HG03354 (cell line): ENCODE data around the gene CNIH2.

Experiments used
- ATAC-seq: cut with Tn5 transposase; IDR thresholded peaks from one replicate; pipeline ENCODE4 v1.9.1; 2021; ENCODE audit warnings: mild to moderate bottlenecking; ENCODE audit not compliant: unreplicated experiment, poor library complexity, severe bottlenecking

Gene CNIH2

GRCh38 chr11:66325263-66325671 is 47.3 kb downstream of the CNIH2 start:
- ATAC-seq, result no peak

GRCh38 chr11:66326261-66327111 is 48.5 kb downstream of the CNIH2 start:
- ATAC-seq, result no peak

GRCh38 chr11:66327171-66328030 is 49.4 kb downstream of the CNIH2 start:
- no peak for ATAC-seq

DNA sequence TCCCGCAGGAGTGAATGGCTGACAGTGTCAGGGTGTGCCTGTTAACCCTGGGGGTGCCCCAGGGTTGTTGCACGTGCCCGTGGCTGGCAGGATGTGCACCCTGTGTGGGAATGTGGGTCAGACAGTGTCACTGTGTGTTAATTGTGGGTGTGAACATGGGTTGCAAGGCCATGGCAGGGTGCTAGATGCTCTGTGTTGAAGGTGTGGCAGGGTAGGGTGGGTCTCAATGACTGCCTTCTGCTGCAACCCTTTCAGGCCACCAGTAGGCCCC is 50.0 kb downstream of the CNIH2 start:
- no peak for ATAC-seq

DNA sequence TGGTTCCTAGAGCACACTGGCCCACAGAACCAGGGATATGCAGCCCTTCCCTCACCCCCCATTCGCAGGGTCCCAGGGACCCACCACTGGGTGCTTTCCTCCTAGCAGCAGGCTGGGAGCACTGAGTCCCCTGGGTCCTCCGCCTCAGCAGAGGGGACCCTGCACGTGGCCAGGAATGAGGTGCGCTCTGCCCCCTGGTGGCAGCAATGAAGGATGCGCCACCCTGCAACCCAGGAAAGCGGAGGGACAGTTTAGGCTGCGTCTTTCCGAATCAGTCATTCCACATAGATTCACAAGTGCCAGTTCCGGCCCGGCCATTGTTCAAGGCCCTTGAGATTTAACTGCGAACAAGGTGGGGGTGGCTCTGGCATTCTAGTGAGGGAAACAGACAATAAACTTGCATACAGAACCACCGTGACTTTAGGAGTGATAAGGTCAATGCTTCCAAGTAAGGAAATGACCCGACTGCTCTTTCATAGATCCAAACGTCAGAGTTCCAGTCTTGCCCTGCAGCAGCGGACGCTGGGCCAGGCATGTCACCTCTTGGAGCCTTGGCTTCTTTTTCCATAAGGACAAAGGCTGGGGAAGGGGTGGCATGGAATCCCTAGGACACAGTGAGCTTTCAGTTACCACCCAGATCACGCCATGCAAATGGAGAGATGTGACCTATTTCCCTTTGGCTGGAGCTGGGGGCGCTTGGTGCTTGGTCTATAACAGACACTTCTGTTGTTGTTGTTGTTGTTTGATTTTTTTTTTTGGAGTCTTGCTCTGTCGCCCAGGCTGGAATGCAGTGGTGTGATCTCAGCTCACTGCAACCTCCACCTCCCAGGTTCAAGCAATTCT is 50.5 kb downstream of the CNIH2 start:
- peak; percentile 76 for ATAC-seq

- ATAC-seq, result no peak
These were observed 51.2 kb downstream of the CNIH2 start for GRCh38 chr11:66329165-66329673.

- ATAC-seq, result no peak
These were observed 53.0 kb downstream of the CNIH2 start for GRCh38 chr11:66330931-66331330.

- no peak for ATAC-seq
These were observed 53.8 kb downstream of the CNIH2 start for GRCh38 chr11:66331542-66332370.

- ATAC-seq, result no peak
These were observed 54.6 kb downstream of the CNIH2 start for GRCh38 chr11:66332371-66333219.

GRCh38 chr11:66333220-66333877 is 55.4 kb downstream of the CNIH2 start:
- ATAC-seq, result no peak
